NCI-H2107 treated with DMSO at 0.1 percent for 48 hours (cell line): ENCODE data around the gene POLR3B.
"Not testable (repeated sequence)": the region's sequence is repeated elsewhere in the genome, so short reads cannot be mapped to it uniquely, and the experiment has no call there.

Source experiments
- DNase-seq: peaks from one replicate; lab custom pipeline; 2025; ENCODE audit not compliant: unreplicated experiment; lab: John Stamatoyannopoulos, UW

POLR3B gene

DNA sequence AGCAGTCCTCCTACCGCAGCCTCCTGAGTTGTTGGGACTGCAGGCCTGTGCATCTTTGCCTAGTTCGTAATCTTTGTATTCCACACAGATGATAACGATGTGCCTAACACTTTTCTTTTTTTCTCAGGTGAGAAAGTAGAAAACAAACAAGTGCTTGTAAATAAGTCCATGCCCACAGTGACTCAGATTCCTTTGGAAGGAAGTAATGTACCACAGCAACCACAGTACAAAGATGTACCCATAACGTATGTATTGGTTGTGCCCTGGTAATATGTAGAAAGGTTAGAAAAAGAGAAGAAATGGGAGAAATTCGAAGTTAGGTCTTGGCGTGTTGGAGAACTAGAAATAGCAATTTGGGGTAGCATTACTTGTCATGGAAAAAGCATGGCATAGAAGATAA is 101.6 kb downstream of the POLR3B start:
- DNase-seq = no peak

DNA sequence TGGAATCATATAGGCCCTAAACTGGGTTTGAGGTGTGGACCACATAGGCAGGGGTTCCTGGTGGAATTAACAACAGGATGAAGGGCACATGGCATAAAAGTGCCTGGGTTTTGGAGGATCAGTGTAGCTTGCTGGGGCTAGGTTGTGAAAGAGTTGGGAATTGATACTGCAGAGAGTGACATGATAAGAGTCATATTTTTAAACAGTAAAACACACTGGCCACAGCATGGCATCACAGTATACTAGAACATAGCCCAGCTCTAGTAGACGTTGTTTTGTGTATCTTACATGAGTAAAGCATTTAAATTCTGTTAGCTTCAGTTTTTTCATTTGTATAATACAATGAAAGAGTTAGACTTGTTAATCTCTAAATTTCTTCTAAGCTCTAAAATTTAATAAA is 102.0 kb downstream of the POLR3B start:
- DNase-seq = no peak

DNA sequence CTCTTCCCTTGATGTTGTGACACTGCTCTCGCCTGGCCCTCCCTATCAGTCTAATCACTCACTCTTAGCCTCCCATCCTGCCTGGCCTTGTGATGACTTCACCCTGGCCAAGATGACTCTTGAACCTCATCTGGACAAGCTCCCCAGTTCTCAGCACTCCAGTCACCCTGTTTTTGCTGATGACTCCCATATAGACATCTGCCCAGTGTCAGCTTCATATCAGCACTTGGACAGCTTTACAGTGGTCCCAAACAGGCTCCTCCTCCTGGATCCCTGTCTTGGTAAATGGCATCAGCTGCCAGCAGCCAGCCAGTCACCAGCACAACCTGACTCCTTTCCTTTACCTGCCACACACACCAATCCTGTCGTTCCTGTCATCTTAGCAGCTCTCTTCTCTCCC is 104.2 kb downstream of the POLR3B start:
- DNase-seq = no peak

DNA sequence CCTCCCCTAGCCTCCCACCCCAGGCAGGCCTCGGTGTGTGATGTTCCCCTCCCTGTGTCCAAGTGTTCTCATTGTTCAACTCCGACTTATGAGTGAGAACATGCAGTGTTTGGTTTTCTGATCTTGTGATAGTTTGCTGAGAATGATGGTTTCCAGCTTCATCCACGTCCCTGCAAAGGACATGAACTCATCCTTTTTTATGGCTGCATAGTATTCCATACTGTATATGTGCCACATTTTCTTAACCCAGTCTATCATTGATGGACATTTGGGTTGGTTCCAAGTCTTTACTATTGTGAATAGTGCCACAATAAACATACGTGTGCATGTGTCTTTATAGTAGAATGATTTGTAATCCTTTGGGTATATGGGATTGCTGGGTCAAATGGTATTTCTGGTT is 108.1 kb downstream of the POLR3B start:
- not testable (repeated sequence) for DNase-seq

DNA sequence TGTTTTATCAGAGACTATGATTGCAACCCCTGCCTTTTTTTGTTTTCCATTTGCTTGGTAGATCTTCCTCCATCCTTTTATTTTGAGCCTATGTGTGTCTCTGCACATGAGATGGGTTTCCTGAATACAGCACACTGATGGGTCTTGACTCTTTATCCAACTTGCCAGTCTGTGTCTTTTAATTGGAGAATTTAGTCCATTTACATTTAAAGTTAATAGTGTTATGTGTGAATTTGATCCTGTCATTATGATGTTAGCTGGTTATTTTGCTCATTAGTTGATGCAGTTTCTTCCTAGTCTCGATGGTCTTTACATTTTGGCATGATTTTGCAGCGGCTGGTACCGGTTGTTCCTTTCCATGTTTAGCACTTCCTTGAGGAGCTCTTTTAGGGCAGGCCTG is 118.1 kb downstream of the POLR3B start:
- not testable (repeated sequence) for DNase-seq

DNA sequence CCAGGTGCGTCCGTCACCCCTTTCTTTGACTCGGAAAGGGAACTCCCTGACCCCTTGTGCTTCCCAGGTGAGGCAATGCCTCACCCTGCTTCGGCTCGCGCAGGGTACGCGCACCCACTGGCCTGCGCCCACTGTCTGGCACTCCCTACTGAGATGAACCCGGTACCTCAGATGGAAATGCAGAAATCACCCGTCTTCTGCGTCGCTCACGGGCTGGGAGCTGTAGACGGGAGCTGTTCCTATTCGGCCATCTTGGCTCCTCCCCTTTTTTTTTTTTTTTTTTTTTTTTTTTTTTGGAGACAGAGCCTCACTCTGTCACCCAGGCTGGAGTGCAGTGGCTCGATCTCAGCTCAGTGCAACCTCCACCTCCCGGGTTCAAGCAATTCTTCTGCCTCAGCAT is 120.1 kb downstream of the POLR3B start:
- DNase-seq = not testable (repeated sequence)

DNA sequence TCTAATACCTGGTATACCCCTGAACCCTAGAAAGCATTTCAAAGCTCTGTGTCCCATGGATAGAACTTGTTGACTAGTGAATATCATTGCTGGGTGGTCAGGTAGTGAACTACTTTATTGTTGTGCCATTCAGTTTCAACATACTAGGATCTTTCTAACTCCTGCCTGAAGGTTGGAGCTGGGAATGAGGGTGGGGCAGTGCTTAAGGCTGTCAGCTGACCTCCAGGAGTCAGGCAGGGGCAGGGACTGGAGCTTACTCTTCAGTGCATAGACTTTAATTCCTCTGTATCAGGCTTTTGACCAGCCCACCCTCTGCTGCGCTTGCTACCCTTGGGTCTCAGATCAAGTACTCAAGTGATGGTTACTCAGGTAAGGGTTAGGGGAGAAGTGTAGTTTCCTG is 122.7 kb downstream of the POLR3B start:
- no peak for DNase-seq

DNA sequence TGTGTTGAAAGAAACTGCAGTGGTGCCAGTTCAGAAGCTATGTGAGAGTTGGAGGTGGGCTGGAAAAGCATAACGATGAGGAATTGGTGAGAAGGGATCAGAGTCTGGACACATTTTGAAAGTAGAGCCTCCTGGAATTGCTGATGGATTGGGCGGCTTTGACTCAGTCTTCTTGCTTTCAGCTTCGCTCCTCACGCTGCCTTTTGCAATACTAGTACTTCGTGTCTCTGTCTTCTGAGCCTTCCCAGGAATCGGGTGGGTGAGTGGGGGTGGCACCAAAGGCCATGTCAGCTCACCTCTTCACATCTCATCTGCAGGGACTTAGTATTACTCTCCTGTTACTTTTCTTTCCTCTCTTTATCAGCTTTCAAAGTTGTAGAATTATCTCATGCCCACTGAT is 123.7 kb downstream of the POLR3B start:
- no peak for DNase-seq

DNA sequence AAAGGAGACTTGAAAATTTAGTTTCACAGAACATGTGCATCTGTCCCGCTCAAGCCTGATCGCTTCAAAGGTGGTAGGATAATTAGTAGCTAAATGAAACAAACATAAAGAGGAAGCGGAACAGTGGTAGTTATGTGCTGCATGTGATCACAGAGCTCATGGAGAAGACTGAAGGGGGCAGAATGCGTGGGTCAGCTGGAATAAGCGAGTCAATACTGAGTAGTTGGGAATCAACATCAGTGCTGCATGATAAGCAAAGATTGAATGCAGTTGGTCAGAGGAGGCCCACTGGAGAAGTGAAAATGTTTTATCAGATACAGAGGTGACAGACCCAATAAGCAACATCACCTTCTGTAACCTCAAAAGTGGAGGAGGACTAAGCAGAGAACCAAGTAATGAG is 130.1 kb downstream of the POLR3B start:
- DNase-seq = no peak

DNA sequence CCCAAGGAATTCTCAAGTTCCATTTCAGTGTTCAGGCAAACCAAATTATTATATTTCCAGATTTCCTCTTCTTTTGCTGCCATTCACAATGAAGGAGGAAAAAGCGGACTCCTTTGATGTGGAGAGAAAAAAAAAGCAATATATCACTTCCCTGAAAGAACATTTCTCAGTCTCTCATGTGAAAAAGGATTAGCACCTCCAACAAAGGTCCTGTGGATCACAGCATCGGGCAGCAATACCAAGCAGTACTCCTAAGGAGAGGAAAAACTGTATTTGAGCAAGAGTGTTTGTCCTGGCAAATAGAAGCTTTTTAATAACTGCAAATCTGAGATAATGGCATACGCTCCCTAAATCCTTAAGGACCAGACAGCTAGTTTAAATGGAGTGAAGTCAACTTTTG is 131.3 kb downstream of the POLR3B start:
- no peak for DNase-seq

DNA sequence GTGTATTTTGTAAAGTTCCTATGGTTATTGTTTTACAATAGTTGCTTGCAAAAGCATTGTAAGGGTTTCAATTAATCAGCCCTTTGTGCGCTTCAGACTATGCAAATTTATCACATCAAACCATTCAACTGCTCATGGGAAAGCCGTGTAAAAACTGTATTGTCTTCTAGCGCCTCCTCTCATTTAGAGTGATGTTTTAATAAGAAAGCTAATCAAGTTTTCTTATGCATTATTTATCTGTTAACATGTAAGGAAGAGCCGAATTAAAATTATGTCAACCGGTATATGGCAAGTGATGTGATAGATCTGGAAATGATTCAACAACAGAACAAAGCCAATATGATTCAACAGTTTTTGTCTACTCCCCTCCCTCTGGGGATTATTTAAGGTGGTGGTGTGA is 132.7 kb downstream of the POLR3B start:
- no peak for DNase-seq

DNA sequence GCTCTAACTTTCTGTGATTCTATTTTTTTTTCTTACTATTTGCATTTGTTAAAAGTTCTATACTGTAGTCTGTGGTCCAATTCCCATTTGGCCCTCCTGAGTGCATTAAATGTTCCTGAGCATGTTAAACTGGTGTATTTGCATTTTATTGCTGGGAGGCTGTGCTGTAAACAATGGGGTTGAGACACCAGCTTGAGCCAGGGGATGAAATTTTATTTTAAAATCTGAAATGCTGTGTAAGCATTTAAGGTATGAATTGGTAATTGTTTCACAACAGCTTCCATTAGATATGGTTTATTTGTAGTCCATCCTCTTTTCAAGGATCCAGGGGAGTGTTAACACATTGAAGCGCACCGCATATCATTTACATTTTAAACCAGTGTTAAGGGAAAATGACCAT is 135.3 kb downstream of the POLR3B start:
- no peak for DNase-seq

DNA sequence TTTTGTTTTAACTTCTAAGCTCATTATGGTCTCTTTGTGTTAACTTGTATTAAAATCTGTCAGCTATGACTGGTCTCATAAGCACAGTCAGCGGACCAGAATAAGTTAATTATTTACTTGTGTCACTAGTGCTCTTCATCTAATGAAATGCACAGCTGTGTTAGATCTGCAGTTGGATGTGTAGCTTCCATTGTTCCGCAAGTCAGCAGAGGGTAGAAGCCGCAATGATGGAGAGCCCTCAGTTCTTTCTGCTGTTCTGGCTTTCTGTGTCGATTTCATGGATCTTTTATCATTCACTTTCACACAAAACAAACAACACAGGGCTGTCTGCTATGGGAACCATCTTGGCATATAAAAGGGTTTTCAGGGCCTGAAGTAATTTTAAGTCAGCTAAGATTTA is 136.0 kb downstream of the POLR3B start:
- peak; percentile 66 for DNase-seq

DNA sequence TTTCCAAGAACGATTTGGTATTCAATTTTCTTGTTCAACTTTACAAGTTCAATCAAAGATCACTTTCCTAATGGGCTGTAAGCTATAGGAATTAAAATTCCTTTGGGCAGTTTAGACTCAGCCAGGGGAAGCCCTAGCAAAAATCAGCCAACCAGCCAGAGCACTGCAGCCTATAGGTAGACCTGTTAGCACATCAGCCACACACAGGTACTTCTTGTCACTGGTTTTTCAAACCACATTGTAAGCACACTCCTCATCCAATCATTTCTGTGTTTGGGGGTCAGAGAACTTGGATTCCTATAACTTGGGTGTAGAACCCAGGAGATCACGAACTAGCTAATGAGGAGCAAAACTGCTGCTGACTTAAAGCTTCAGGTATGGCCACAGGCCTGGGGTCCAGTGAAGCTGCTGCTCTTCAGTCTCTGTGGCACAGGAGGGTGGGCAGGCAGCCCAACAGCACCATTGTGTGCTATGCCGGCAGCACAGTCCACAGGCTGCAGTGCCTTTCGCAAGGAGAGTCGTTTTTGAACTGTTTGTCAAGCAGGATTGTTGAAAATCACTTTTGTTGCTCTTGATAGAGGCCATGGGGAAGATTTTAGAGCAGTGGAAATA is 137.9 kb downstream of the POLR3B start:
- DNase-seq = no peak

DNA sequence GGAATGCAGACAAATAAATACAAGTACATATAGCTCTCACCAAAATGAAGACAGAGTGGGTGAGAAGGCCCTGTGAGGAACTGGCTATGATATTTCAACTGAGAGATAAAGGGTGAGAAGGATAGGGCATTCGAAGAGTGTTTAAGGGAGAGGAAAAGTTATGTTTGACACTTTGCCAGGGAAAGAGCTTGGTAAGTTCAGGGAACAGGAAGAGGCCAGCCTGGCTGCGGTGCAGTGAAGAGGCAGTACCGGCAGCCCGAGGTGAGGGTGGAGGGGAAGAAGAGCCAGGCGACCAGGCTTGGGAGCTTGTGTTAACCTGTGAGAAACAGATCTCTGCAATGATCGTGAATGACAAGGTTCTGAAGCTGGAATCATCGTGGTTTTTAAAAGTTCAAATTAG is 140.5 kb downstream of the POLR3B start:
- no peak for DNase-seq

DNA sequence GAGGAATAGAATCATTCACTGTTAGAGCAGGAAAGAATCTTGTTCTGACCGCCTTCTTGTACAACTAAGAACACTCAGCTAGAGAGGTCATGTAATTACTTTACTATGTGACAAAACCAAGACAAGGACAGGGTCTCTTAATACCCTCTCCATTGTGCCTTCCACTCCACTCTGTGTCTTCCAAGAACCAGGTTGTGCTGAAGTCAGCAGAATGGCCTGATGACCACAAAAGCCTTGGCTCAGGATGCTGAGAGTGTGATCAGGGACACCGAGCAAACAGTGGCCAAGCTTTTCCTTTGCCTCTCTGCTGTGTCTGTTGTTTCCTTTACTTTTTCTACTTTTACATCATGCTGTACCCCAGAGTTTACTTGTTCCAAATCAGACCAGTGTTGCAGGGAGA is 142.1 kb downstream of the POLR3B start:
- DNase-seq = no peak

DNA sequence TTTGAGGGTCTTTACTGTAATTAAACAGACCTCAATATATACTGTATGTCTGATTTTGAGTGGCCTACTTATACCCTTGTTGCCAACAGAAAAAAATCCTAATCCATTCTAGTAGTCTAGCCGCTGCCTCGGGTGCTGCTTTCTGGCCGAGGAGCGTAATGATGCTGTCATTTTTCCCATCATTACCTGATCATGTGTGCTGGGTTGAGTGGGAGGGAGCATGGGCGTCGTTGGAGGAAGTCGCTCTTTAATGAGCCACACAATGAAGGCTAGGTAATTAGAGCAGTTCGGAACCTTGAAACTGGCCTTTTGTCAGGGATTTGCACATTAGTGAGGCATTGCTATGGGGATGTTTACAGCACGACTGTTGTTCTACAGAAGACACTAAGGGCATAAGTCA is 149.1 kb downstream of the POLR3B start:
- no peak for DNase-seq

DNA sequence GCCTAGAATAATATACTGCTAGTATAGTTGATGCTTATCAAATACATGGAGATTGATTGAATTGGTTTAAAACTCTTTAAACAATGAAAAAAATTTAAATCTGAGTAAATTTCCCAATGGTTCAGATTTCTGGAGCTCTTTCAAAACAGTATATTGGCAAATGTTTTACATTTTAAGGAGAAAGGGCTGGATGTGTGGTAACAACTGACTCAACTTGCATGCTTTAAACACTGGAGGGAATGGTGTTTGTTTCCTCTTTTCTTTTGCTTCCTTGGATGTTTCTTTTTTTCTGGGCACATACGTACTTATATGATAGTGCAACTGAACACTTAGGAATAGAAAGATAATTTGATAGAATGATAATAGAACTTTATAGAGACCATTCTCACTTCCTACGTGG is 151.4 kb downstream of the POLR3B start:
- no peak for DNase-seq

DNA sequence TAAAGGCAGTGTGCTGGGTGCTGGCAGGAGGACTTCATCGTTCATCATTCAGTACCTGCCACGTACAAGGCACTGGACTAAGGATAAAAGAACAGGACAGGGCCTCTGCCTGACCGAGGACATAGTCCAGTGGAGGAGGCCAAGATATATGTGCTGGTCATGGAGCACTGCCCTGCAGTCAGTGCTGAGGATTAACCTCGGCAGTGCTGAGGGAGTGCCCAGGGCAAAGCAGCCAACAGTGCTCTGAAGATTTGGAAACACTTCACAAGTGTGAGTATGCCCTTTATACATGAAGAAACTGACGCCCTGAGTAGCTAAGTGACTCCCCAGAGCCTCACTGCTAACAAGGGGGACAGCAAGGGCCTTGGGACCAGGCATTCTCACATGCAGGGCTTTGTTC is 153.8 kb downstream of the POLR3B start:
- DNase-seq = no peak

DNA sequence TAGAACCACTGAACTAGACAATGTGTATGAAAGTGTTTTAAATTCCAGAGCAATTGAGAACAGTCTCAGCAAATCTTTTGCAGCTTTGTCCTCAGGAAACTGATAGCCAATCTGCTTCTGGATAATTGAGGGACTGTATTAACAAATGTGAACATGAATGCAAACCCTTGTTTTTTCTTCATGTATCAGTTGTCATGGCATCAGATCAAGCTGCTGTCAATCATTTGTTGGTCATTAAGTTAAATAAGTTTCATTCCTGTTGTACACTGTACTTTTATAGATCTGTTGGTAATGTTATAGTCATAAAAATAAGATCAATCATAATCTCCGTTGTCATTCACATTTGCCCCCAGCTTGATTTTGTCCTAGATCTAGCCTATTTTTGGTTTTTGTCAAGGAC is 159.8 kb downstream of the POLR3B start:
- no peak for DNase-seq

DNA sequence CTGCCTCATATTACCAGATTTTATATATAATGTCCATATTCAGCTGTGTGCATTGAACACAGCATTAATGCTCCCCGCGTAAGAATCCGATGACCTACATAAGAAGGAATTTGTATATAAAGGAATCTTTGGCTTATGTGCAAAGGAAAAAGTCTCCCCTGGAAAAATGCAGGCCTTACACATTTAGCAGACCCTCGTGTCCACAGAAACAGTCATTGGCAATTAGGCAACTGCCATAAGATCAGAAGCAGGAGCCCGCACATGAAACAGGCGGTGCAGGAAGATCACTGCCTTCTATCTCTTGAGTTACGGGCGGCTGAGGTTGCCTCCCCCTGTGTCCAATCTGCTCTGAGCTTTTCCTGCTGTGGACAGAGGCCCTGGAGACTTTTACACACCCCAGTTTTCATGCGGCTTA is 162.1 kb downstream of the POLR3B start:
- DNase-seq = no peak

DNA sequence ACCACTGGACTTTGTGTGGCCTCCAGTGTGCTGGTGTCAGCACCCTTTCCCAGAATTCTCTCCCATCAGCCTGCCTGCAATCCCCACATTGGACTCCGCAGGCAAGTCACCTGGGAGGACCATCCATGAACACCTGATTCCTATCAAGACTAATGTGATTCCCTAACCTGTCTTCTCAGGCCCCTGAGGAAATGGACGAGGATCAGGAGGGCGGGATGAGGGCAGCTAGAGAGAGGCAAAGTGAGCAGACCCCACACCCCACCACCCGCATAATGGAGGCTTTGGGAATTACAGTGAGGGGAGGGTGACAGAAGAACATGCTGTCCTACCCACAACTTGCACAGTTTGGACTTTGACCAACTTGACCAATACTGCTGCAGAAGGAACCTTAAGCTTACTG is 164.4 kb downstream of the POLR3B start:
- no peak for DNase-seq

DNA sequence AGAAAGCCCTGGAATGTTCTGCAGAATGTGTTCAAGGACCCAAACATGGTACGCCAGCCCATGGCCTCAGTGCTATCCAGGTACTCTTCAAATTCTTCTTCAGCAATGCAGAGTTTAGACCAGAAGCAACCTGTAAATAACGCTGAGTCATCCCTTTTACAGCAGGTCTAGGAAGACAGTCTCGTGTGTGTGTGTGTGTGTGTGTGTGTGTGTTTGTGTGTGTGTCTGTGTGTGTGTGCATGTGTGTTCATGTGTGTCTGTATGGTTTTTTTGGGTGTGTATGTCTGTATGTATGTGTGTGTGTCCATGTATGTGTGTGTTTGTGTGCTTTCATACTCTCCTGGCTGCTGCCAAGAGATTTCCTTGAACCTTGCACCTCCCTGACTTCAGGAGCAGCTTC is 165.2 kb downstream of the POLR3B start:
- DNase-seq = no peak

DNA sequence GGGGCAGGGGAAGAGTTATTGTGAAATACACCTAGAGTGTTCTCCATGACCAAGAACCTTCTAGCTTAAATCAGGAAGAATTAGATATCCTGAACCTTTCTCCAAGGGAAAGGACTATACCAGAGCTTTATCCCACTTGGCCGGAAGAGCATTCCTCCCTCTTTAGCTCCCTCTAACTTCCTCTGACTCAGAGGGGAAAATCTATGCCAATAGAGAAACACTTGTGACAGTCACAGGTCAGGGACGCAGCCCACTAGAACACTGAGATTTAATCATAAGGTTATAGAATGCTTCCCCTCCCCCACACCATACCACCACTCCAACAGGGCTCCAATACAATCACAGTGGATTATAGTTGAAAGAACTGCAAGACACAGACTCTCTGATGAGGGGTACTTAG is 169.8 kb downstream of the POLR3B start:
- no peak for DNase-seq
